GM19328 (cell line): Measurements from ENCODE around the gene OSGIN1.

ENCODE experiments used
- ATAC-seq: cut with Tn5 transposase; IDR thresholded peaks from one replicate; pipeline ENCODE4 v1.9.1; 2021; ENCODE audit warnings: mild to moderate bottlenecking, moderate library complexity; ENCODE audit not compliant: unreplicated experiment

The OSGIN1 gene

GRCh38 chr16:83925957-83926725 is 26.9 kb upstream of the OSGIN1 start:
- no peak for ATAC-seq

GRCh38 chr16:83926726-83927397 is 26.2 kb upstream of the OSGIN1 start:
- ATAC-seq = no peak

- ATAC-seq = no peak
Observed at GRCh38 chr16:83928341-83929055, 24.5 kb upstream of the OSGIN1 start.

GRCh38 chr16:83929811-83930555 is 23.1 kb upstream of the OSGIN1 start:
- ATAC-seq = no peak

- ATAC-seq = no peak
Observed at GRCh38 chr16:83930730-83931500, 22.1 kb upstream of the OSGIN1 start.

- ATAC-seq = no peak
Observed at GRCh38 chr16:83931556-83931955, 21.5 kb upstream of the OSGIN1 start.

- no peak for ATAC-seq
Observed at GRCh38 chr16:83932304-83932703, 20.7 kb upstream of the OSGIN1 start.

GRCh38 chr16:83932955-83933673 is 19.9 kb upstream of the OSGIN1 start:
- no peak for ATAC-seq

GRCh38 chr16:83933885-83934683 is 19.0 kb upstream of the OSGIN1 start:
- no peak for ATAC-seq

GRCh38 chr16:83934684-83934977 is 18.4 kb upstream of the OSGIN1 start:
- ATAC-seq = no peak

- ATAC-seq = no peak
Observed at GRCh38 chr16:83935005-83935857, 17.8 kb upstream of the OSGIN1 start.

- no peak for ATAC-seq
Observed at GRCh38 chr16:83935858-83936255, 17.2 kb upstream of the OSGIN1 start.

- ATAC-seq = no peak
Observed at GRCh38 chr16:83936581-83937165, 16.4 kb upstream of the OSGIN1 start.

- no peak for ATAC-seq
Observed at GRCh38 chr16:83937267-83937666, 15.8 kb upstream of the OSGIN1 start.

- no peak for ATAC-seq
Observed at GRCh38 chr16:83937922-83938885, 14.8 kb upstream of the OSGIN1 start.

- ATAC-seq = no peak
Observed at GRCh38 chr16:83939266-83939855, 13.7 kb upstream of the OSGIN1 start.
